Calu3 (cell line): ENCODE data around the gene C2orf68. TPM values are rescaled to one million over a fixed set of nuclear protein-coding genes. Genes with fewer than 3 reads are reported as not detected.

ENCODE experiments used
- BruUV-seq: library from RNA; stranded (reverse); fragments of 400-500 nt; replicated peaks from 2 replicates; lab custom pipeline; 2021; lab: Mats Ljungman, UMichigan
- CTCF ChIA-PET: fragments of 300-600 bp; sonication (Branson Sonifier 250); formaldehyde crosslinking; loops from one replicate; lab custom pipeline; 2022; ENCODE audit warnings: antibody characterized with exemption; lab: Charles Lee
- DNase-seq: peaks from one replicate; pipeline ENCODE4 v3.0.0; 2022
- H3K27ac Mint-ChIP-seq: one replicate; pipeline ENCODE4 v1.8.0; 2022; ENCODE audit warnings: mixed read lengths; ENCODE audit not compliant: unreplicated experiment
- H3K27me3 Mint-ChIP-seq: one replicate; pipeline ENCODE4 v1.8.0; 2022; ENCODE audit warnings: mixed read lengths; ENCODE audit not compliant: unreplicated experiment
- H3K36me3 Mint-ChIP-seq: one replicate; pipeline ENCODE4 v1.8.0; 2022; ENCODE audit warnings: mild to moderate bottlenecking, moderate library complexity, mixed read lengths; ENCODE audit not compliant: insufficient read depth, unreplicated experiment
- H3K4me1 Mint-ChIP-seq: one replicate; pipeline ENCODE4 v1.8.0; 2022; ENCODE audit warnings: mild to moderate bottlenecking, low read depth, mixed read lengths; ENCODE audit not compliant: unreplicated experiment
- H3K4me3 Mint-ChIP-seq: one replicate; pipeline ENCODE4 v1.8.0; 2022; ENCODE audit warnings: mild to moderate bottlenecking, low read depth, moderate library complexity, mixed read lengths; ENCODE audit not compliant: unreplicated experiment
- H3K9me3 Mint-ChIP-seq: one replicate; pipeline ENCODE4 v1.8.0; 2022; ENCODE audit warnings: low read depth, mixed read lengths; ENCODE audit not compliant: unreplicated experiment
- CTCF ChIP-seq: fragments of 200-600 bp; IDR thresholded peaks from one replicate; pipeline ENCODE4 v1.8.0; 2022; ENCODE audit warnings: antibody characterized with exemption; ENCODE audit not compliant: unreplicated experiment
- intact Hi-C: fragments of 100-400 bp; cut with micrococcal nuclease; formaldehyde crosslinking; loops from one replicate; pipeline ENCODE4 v1.10.0; 2022; ENCODE audit not compliant: unreplicated experiment
- total RNA-seq: library from RNA; stranded (reverse); gene quantifications from 2 replicates; pipeline ENCODE4 v1.2.3, GENCODE V29; 2022

Gene C2orf68
- total RNA-seq, 1 experiment from 2014 or later: 39.2 TPM

GRCh38 chr2:85648619-85649018, 36.8 kb upstream of the C2orf68 start:
- Mint-ChIP-seq H3K4me3 (no peak overlapping the region), H3K27ac (no peak overlapping the region), H3K9me3 (no peaks in the 10 kb centered on the region), H3K4me1 (no peaks in the 10 kb centered on the region), H3K36me3 (peaks cover 59% of the 10 kb centered on the region), H3K27me3 (no peaks in the 10 kb centered on the region)
- DNase-seq: peak; percentile 41
- intact Hi-C loops: loop anchor here (5.0 kb wide), 1 partner anchor 59 kb away; no protein-coding TSS in a partner anchor
- BruUV-seq: TSS peak; percentile 33
- peak; percentile 49 for TF ChIP-seq CTCF
- CTCF ChIA-PET: interaction anchor here (0.7 to 3.0 kb wide), 3 partner anchors 12 to 46 kb away, joined by 3 to 10 read pairs (median 3); partner anchors contain the start of gene GNLY

GRCh38 chr2:85647823-85648526, 36.1 kb upstream of the C2orf68 start:
- Mint-ChIP-seq H3K4me1 (no peaks in the 10 kb centered on the region), H3K36me3 (peaks cover 59% of the 10 kb centered on the region), H3K27me3 (no peaks in the 10 kb centered on the region), H3K9me3 (no peaks in the 10 kb centered on the region), H3K4me3 (no peak overlapping the region), H3K27ac (no peak overlapping the region)
- intact Hi-C loops: loop anchor here (5.0 kb wide), 1 partner anchor 59 kb away; no protein-coding TSS in a partner anchor
- no peak for TF ChIP-seq CTCF
- no peak for DNase-seq
- CTCF ChIA-PET: interaction anchor here (3.0 kb wide), 1 partner anchor 11 kb away, joined by 10 read pairs; no protein-coding TSS in a partner anchor
- no TSS peak for BruUV-seq

- H3K27me3 Mint-ChIP-seq: no peaks in the 10 kb centered on the region
- TF ChIP-seq CTCF: no peak
- H3K27ac Mint-ChIP-seq: no peak overlapping the region
- H3K36me3 Mint-ChIP-seq: peaks cover 70% of the 10 kb centered on the region
- no TSS peak for BruUV-seq
- no peak overlapping the region for H3K4me3 Mint-ChIP-seq
- H3K9me3 Mint-ChIP-seq: no peaks in the 10 kb centered on the region
- no peaks in the 10 kb centered on the region for H3K4me1 Mint-ChIP-seq
- intact Hi-C loops: loop anchor here (5.0 kb wide), 1 partner anchor 61 kb away; no protein-coding TSS in a partner anchor
- CTCF ChIA-PET: no interaction called here
- no peak for DNase-seq
Measured at GRCh38 chr2:85646166-85646565, 34.3 kb upstream of the C2orf68 start.

- Mint-ChIP-seq H3K4me1 (no peaks in the 10 kb centered on the region), H3K36me3 (peaks cover 72% of the 10 kb centered on the region), H3K27ac (no peak overlapping the region), H3K4me3 (no peak overlapping the region), H3K9me3 (no peaks in the 10 kb centered on the region), H3K27me3 (no peaks in the 10 kb centered on the region)
- CTCF ChIA-PET: interaction anchor here (0.7 kb wide), 1 partner anchor 255 kb away, joined by 5 read pairs; no protein-coding TSS in a partner anchor
- TF ChIP-seq CTCF: no peak
- BruUV-seq: no TSS peak
- intact Hi-C loops: loop anchor here (5.0 kb wide), 1 partner anchor 62 kb away; no protein-coding TSS in a partner anchor
- no peak for DNase-seq
Measured at GRCh38 chr2:85644909-85645308, 33.0 kb upstream of the C2orf68 start.
